Suppressor macrophage treated with lipopolysaccharide for 1 hour (primary cell): ENCODE measurements around the gene ARHGEF16.
A peak's percentile ranks its signal among the peaks of the same experiment; 100 is the strongest.

Experiments used
- DNase-seq, 3 donors: peaks; one replicate each; pipeline ENCODE4 v3.0.0-alpha.2; 2020 to 2022

The ARHGEF16 gene

GRCh38 chr1:3483801-3484444 is 29.5 kb downstream of the ARHGEF16 start:
- peak; percentile 43 to 70 (median 55) for DNase-seq

- no peak for DNase-seq
Observed at GRCh38 chr1:3485016-3485415, 30.6 kb downstream of the ARHGEF16 start.

- no peak for DNase-seq
Observed at GRCh38 chr1:3488432-3488831, 34.0 kb downstream of the ARHGEF16 start.

GRCh38 chr1:3490046-3490745 is 35.7 kb downstream of the ARHGEF16 start:
- no peak for DNase-seq

- peak; percentile 73 to 90 (median 83) for DNase-seq
Observed at GRCh38 chr1:3491291-3492246, 37.1 kb downstream of the ARHGEF16 start.

GRCh38 chr1:3492545-3493246 is 38.2 kb downstream of the ARHGEF16 start:
- DNase-seq = no peak

- DNase-seq = no peak
Observed at GRCh38 chr1:3494321-3495308, 40.1 kb downstream of the ARHGEF16 start.

GRCh38 chr1:3495776-3496745 is 41.6 kb downstream of the ARHGEF16 start:
- peak; percentile 52 to 68 (median 66) for DNase-seq

GRCh38 chr1:3496916-3497315 is 42.5 kb downstream of the ARHGEF16 start:
- no peak for DNase-seq

GRCh38 chr1:3497521-3497920 is 43.1 kb downstream of the ARHGEF16 start:
- no peak for DNase-seq

GRCh38 chr1:3498246-3498930 is 43.9 kb downstream of the ARHGEF16 start:
- DNase-seq = no peak

GRCh38 chr1:3498986-3499385 is 44.5 kb downstream of the ARHGEF16 start:
- DNase-seq = no peak

- no peak for DNase-seq
Observed at GRCh38 chr1:3499611-3500010, 45.1 kb downstream of the ARHGEF16 start.

- DNase-seq = no peak
Observed at GRCh38 chr1:3500265-3500835, 45.9 kb downstream of the ARHGEF16 start.

GRCh38 chr1:3501437-3501836 is 47.0 kb downstream of the ARHGEF16 start:
- DNase-seq = no peak

- peak; percentile 12 to 35 (median 27) for DNase-seq
Observed at GRCh38 chr1:3501856-3502640, 47.6 kb downstream of the ARHGEF16 start.

- DNase-seq = no peak
Observed at GRCh38 chr1:3502641-3503524, 48.4 kb downstream of the ARHGEF16 start.
